LHCN-M2 (cell line): ENCODE results near the gene CDK17. TPM values are rescaled to one million over a fixed set of nuclear protein-coding genes. Genes with fewer than 3 reads are reported as not detected.
"Not testable (repeated sequence)": the region's sequence is repeated elsewhere in the genome, so short reads cannot be mapped to it uniquely, and the experiment has no call there.

Source experiments
- DNase-seq: peaks from one replicate; pipeline ENCODE4 v3.0.0-alpha.2; 2012; ENCODE audit warnings: low read depth
- total RNA-seq: library from RNA; depleted of rRNA; stranded (reverse); fragments of >200 nt; gene quantifications from 2 replicates; pipeline ENCODE4 v1.2.3, GENCODE V29; 2014

Gene CDK17
- total RNA-seq, 1 experiment from 2014 or later: 73.7 TPM

DNA sequence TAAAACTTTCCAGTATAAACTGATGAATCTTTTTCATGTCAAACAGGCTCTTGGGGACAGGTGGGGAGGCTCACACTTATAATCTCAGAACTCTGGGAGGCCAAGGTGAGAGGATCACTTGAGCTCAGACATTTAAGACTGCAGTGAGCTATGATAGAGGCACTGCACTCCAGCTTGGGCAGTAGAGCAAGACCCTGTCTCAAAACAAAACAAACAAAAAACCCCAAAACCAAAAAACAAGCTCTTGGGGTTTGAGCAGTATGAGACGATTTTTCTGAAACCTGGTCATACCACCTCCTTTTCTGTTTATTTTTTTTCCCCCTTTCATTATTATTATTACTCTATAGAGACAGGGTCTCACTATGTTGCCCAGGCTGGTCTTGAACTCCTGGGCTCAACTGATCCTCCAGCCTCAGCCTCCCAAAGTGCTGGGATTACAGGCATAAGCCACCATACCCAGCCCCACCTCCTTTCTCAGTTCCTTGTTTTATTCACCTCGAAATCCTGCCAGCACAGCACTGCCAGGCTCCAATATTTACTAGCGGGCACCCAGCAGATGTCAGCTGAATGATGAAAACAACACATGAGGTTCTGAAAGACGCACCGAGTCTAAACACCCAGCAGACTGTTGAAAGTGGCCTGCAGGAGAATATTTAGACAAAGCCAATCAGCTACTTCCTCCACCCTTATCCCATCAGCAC, 19.5 kb upstream of the CDK17 start:
- no peak for DNase-seq

- DNase-seq: not testable (repeated sequence)
Observed at GRCh38 chr12:96417688-96418087, 17.4 kb upstream of the CDK17 start.

GRCh38 chr12:96416033-96416799, 16.0 kb upstream of the CDK17 start:
- peak; percentile 46 for DNase-seq

GRCh38 chr12:96414637-96415036, 14.4 kb upstream of the CDK17 start:
- DNase-seq: no peak

DNA sequence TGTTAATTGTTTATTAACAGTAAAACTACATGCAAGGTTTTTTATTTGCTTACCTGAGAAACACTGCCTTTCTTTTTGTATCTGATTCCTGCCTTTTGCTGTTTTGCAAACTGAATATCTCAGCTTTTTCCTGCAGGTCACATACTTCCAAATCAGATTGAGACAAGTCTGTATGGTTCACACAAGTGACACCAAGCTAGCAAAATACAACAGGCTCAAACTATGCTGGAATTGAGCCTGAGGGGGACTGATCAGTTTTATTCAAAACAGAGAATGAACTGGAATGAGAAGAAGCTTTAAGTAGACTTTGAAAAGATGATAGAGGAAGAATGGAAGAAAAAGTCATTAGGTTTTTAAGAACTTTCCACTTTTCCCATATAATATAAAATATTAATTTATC, 12.2 kb upstream of the CDK17 start:
- no peak for DNase-seq

DNA sequence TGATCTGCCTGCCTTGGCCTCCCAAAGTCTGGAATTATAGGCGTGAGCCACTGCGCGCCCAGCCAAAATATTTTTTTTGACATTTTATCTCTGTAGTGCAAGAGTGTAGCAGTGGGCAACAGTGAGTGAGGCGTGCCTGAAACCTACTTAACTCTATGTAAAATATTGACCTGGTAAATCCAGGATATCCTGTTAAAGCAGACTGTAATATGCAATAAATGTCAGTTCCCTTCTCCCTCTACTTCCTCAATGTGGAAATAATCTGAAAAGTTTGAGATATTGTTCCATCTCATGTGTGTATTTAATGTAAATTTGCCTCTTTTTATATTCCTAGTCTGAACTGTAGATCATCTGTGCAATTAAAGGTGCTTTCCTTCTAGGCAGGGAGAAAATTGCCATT, 9.5 kb upstream of the CDK17 start:
- DNase-seq: no peak

DNA sequence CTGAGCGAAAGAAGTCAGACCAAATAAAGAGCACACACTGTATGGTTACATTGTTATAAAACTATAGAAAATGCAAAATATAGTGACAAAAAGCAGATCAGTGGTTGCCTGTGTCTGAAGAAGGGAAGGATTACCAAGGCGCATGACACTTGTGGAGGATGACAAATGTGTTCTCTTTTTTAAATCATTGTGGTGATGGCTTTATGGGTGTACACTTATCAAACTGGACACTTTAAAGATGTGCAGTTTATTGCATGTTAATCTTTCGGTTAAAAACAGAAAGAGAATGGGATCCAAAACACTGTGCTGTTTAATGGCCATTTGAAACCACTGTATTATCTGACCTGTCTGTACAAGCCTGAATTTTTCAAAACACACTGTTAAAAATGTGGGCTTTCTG, 8.8 kb upstream of the CDK17 start:
- no peak for DNase-seq

- peak; percentile 31 for DNase-seq
Observed at GRCh38 chr12:96407429-96408097, 7.3 kb upstream of the CDK17 start.

GRCh38 chr12:96404696-96405095, 4.5 kb upstream of the CDK17 start:
- peak; percentile 58 for DNase-seq

- no peak for DNase-seq
Observed at GRCh38 chr12:96403870-96404269, 3.6 kb upstream of the CDK17 start.

DNA sequence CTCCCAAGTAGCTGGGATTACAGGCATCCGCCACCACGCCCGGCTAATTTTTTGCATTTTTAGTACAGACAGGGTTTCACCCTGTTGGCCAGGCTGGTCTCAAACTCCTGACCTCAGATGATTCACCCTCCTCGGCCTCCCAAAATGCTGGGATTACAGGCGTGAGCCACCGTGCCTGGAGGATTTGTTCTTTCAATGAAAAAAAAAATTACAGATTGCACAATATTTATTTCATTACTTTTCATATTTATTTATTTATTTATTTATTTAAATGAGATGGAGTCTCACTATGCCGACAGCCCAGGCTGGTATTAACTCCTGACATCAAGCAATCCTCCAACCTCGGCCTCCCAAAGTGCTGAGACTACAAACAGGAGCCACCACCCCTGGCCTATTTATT, 2.3 kb upstream of the CDK17 start:
- not testable (repeated sequence) for DNase-seq

DNA sequence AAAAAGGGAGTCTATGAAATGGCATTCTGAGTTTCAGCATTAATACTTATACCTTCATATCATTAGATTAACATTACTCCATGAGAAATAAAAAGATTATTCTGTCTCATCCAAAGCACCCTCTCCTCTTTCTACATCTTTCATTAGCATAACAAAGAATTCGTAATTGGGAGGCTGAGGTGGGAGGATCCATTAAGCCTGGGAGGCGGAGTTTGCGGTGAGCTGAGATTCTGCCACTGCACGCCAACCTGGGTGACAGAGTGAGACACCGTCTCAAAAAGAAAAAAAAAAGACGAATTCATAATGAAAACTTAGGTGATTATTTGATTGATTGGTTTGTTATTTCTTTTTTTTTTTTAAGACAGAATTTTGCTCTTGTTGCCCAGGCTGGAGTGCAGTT, 1.8 kb upstream of the CDK17 start:
- DNase-seq: no peak

DNA sequence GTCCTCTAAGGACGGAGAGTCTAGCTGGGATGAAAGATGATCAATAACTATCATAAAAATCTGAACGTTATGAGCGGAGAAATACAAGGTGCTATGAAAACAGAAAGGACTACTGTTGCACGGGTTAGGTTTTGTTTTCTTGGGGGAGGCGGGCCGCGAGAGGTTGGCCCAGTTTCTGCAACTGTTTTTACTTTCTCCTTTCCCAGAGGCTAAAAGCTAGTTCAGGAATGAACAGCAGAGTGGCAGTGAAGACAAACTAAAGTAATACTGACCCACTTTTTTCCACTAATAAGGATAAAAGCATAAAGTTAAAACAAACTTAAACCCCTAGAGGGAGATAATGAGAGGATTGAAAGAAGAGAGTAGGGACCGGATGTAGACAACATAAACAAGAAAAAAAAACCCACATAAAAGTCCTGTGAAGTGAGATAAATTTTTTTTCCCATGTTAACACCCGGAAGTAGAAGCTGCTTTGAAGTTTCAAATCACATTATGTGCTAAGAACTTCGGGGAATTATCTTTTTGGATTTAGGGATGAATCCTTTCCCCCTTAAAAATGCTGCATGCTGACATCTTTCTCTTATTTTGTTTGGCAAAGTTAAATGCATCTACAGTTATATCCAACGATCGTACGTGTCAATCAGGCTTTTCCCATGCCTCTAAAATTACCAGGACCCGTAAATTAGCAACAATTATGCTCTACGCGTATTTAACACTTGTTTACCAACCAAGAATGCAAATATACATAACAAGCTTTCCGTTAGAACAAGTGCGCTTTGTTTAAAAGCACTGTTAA, 1.0 kb upstream of the CDK17 start:
- DNase-seq: peak; percentile 91

DNA sequence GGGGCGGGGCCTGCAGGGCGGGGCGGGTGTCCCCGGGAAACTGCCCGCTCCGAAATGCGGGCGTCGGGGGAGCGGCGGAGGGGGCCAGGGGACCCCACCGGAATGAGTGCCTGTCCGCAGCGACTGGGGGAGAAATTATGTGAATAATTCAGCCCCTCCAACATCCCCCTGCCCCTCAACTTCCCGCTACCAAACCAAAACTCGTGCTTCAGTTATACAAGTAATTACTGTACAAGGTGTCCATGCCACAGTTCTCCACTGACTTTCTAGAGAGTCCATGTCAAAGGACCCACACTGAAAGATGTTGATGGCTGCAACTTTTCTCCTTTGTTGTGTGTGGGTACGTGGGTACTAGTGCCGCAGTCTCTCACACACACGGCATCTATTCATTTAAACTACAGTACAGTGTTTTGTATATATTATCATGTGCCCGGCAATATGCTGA, 414 bp upstream of the CDK17 start:
- DNase-seq: no peak

DNA sequence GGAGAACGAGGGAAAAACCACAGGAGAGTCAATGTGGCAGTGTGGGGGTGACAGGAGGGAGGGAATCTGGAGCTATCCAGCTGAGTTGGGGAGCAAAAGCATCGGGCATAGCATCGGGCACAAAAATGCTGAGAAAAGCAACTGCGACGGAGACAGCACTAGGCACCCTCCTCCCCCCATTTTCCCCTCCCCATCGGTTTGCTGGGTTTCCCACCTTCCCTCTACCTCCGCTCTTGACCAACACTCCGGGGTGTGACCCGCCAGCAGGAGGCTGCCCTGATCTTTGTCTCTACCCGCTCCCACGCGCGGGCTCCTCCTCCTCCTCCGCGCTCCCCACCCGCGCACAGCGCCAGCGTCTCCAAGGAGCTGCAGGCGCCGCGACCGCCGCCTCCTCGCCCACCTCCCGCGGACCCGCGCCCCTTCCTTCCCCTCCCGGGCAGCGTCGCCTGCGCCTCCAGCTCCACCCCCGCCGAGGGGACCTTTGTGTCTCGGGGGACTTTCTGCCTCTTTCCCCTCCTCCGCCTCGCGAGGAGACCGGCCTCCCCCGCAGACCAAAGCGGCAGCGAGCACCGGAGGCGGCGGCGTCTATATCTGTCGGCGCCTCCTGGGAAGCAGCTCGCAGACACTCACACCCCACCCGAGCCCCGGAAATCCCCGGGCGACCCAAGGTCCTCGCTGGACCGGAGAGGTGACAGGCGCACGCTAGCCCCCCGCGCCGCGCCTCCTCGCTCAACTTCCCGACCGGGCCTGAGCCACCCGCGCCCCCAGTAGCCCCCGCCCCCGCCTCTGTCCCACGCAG, 920 bp downstream of the CDK17 start:
- peak; percentile 72 for DNase-seq

DNA sequence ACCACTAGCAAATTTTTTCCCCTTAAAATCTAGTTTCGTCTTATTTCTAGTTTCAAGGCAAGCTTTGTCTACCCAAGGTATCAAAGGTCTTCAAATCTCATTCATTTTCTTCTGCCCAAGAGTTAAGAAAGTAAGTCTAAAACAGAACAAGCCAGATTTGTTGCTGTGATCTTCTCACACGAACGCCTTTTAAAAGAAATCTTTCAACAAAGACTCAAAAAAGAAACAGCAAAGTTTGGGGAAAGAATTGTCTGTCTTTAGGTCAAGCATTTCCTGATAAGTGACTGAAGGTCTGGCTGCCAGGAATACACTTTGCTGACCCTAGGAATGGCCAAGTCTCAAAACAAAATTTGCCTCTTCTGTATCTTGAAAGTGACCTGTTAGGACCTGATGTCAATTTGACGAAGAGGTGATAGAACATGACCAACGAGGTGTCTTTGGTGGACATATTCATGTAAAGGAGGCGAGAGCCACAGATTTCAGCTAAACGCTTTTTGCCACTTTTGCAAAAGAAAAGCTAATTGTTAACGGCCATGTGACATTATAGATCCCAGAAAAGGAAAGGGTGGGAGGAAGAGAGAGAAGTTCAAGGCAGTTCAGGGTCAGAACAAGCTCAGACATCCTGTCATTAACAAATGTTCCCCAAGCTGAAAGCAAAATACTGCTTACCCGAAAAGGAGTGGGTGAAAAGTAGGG, 1.7 kb downstream of the CDK17 start:
- DNase-seq: no peak

- no peak for DNase-seq
Observed at GRCh38 chr12:96397756-96398423, 2.3 kb downstream of the CDK17 start.

GRCh38 chr12:96396914-96397313, 3.3 kb downstream of the CDK17 start:
- no peak for DNase-seq

DNA sequence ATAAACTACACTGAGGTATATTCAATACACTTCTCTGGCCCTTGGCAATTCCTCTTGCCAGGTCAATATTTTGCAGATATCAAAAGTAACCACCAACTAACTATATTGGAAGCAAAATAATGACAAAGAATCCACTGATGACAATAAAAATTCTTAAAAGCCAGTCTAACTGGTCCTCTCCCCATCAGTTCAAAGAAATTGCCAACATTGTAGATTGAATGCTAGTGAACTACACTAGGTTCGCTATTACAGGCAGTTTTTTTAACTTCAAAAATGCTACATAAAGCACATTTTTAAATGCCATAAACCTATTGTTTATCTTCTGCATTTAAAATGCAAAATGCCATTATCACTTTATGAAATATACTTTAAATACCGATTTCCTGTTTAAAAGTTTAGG, 4.0 kb downstream of the CDK17 start:
- no peak for DNase-seq

DNA sequence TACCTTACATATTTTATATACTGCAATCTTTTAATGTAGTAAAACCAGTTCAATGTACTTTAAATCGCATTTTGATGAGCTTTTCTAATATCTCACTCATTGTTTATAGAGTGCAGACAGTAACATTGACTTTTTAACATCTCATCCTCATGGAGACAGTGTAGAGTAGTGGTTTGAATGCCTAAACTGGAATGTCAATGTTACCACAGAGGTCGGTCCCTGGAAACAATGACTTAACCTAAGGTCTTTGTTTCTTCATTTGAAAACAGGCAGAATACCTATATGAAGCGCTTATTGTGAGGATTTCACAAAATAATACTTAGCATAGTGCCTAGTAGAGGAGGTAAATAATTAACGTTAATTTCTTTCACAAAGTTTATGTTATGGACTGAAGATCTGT, 5.0 kb downstream of the CDK17 start:
- no peak for DNase-seq
